ENCODE data around the gene TUBG2.
"Not testable (repeated sequence)": the region's sequence is repeated elsewhere in the genome, so short reads cannot be mapped to it uniquely, and the experiment has no call there.

Gene TUBG2

GRCh38 chr17:42659079-42659931 is at the start of gene TUBG2:
Gene TUBG2, plus strand, starts transcription at chr17:42659284. Its CDS starts 220 bp downstream, at chr17:42659504.
- Histone ChIP-seq H3K4me1 (ENCODE audit: insufficient read depth, low read length, poor library complexity, severe bottlenecking) (peaks cover 13% of the 10 kb centered on the region), H2AFZ (ENCODE audit: low read length) (peak within 1 kb of the TSS; percentile 95)

DNA sequence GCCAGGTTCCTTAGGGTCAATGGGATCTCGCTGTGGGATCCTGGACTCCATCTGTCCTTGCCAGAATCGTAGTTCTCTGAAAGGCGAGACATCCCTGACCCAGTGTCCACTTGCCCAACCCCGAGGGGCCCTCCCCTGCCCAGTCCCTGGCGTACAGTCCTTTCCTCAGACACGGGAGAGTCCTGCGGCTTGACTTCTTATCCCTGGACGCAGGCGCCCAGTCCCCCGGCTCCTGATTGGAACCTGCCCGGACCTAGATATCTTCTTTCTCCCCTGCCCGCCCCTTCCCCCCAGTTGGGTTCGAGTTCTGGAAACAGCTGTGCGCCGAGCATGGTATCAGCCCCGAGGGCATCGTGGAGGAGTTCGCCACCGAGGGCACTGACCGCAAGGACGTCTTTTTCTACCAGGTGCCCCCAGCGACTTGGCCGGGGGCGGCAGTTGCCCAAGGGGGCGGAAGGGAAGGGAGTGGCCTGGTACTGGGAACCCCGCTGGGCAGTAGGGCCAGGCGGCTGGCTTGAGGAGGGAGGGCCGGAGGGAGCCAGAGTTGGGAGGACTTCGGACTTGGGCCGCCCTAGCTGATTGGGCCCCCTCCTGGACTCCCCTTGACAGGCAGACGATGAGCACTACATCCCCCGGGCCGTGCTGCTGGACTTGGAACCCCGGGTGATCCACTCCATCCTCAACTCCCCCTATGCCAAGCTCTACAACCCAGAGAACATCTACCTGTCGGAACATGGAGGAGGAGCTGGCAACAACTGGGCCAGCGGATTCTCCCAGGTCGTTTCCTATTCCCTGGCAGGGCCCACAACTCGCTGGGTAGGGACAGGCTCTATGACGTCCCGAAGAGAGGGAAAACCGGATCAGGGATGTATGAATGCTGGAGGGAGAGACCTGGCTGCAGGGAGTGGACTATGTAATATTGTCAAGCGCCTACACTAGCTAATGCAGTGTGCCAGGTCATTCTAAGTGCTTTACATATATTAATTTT is 49.0 kb upstream of the TUBG2 start:
- Histone ChIP-seq H3K4me3 (ENCODE audit: low read length, poor library complexity, severe bottlenecking) (peak overlapping the region; percentile 90), H3K9ac (ENCODE audit: low read depth, low read length, poor library complexity, severe bottlenecking) (peak overlapping the region; percentile 86), H2AFZ (ENCODE audit: low read length) (peak overlapping the region; percentile 56), H3K36me3 (ENCODE audit: insufficient read depth, low read length) (peaks cover 26% of the 10 kb centered on the region; the same call in 1 of the 2 replicates), H4K20me1 (ENCODE audit: insufficient read depth, low read length, poor library complexity, severe bottlenecking) (peaks cover 14% of the 10 kb centered on the region), H3K4me1 (ENCODE audit: insufficient read depth, low read length, poor library complexity, severe bottlenecking) (peaks cover 15% of the 10 kb centered on the region), H3K4me2 (ENCODE audit: low read depth, low read length, poor library complexity, severe bottlenecking) (peak overlapping the region; percentile 74), H3K79me2 (ENCODE audit: insufficient read depth, low read length) (peaks cover 62% of the 10 kb centered on the region)
- H3K9me2 ChIP-seq (replicated peaks; ENCODE audit: low read depth, low read length); H3K9me3 ChIP-seq (ENCODE audit: insufficient read depth, low read depth, low read length); H3K27me3 ChIP-seq (ENCODE audit: insufficient read depth, low read length, poor library complexity, severe bottlenecking); H3F3A ChIP-seq (ENCODE audit: low read depth): not testable (repeated sequence)

More at GRCh38 chr17:42659079-42659931, at the start of gene TUBG2:
- Histone ChIP-seq H3K9me3 (ENCODE audit: insufficient read depth, low read depth, low read length) (no peaks in the 10 kb centered on the region), H3K79me2 (ENCODE audit: insufficient read depth, low read length) (peaks cover 3% of the 10 kb centered on the region; the same call in 1 of the 2 replicates), H3F3A (ENCODE audit: low read depth) (no peaks in the 10 kb centered on the region), H3K9ac (ENCODE audit: low read depth, low read length, poor library complexity, severe bottlenecking) (peak within 1 kb of the TSS; percentile 73), H3K27me3 (ENCODE audit: insufficient read depth, low read length, poor library complexity, severe bottlenecking) (no peaks in the 10 kb centered on the region), H3K36me3 (ENCODE audit: insufficient read depth, low read length) (no peaks in the 10 kb centered on the region), H3K9me2 (replicated peaks; ENCODE audit: low read depth, low read length) (no peaks in the 10 kb centered on the region), H3K4me2 (ENCODE audit: low read depth, low read length, poor library complexity, severe bottlenecking) (peak within 1 kb of the TSS; percentile 68), H3K4me3 (ENCODE audit: low read length, poor library complexity, severe bottlenecking) (peak within 1 kb of the TSS; percentile 75), H4K20me1 (ENCODE audit: insufficient read depth, low read length, poor library complexity, severe bottlenecking) (no peaks in the 10 kb centered on the region)
- no peak for TF ChIP-seq EZH2phosphoT487 (IDR thresholded peaks at IDR 0.05; ENCODE audit: borderline replicate concordance)
- TF ChIP-seq, protein P1, sequence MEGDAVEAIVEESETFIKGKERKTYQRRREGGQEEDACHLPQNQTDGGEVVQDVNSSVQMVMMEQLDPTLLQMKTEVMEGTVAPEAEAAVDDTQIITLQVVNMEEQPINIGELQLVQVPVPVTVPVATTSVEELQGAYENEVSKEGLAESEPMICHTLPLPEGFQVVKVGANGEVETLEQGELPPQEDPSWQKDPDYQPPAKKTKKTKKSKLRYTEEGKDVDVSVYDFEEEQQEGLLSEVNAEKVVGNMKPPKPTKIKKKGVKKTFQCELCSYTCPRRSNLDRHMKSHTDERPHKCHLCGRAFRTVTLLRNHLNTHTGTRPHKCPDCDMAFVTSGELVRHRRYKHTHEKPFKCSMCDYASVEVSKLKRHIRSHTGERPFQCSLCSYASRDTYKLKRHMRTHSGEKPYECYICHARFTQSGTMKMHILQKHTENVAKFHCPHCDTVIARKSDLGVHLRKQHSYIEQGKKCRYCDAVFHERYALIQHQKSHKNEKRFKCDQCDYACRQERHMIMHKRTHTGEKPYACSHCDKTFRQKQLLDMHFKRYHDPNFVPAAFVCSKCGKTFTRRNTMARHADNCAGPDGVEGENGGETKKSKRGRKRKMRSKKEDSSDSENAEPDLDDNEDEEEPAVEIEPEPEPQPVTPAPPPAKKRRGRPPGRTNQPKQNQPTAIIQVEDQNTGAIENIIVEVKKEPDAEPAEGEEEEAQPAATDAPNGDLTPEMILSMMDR (conservative IDR thresholded peaks at IDR 0.05; ENCODE audit: low read length) = no peak

GRCh38 chr17:42612013-42612412 is 47.1 kb upstream of the TUBG2 start:
- H3K4me3 ChIP-seq (ENCODE audit: low read length, poor library complexity, severe bottlenecking) = no peak overlapping the region
- no peaks in the 10 kb centered on the region for H3K9me3 ChIP-seq (ENCODE audit: insufficient read depth, low read depth, low read length)
- H3K9ac ChIP-seq (ENCODE audit: low read depth, low read length, poor library complexity, severe bottlenecking) = no peak overlapping the region
- peaks cover 10% of the 10 kb centered on the region for H4K20me1 ChIP-seq (ENCODE audit: insufficient read depth, low read length, poor library complexity, severe bottlenecking)
- H3K27me3 ChIP-seq (ENCODE audit: insufficient read depth, low read length, poor library complexity, severe bottlenecking) = no peaks in the 10 kb centered on the region
- H3K79me2 ChIP-seq (ENCODE audit: insufficient read depth, low read length) = peaks cover 43% of the 10 kb centered on the region
- no peak for TF ChIP-seq EZH2phosphoT487 (IDR thresholded peaks at IDR 0.05; ENCODE audit: borderline replicate concordance)
- TF ChIP-seq, protein P1 (conservative IDR thresholded peaks at IDR 0.05; ENCODE audit: low read length) = no peak
- H3K36me3 ChIP-seq (ENCODE audit: insufficient read depth, low read length) = peaks cover 31% of the 10 kb centered on the region; the same call in 1 of the 2 replicates
- H2AFZ ChIP-seq (ENCODE audit: low read length) = no peak overlapping the region
- H3F3A ChIP-seq (ENCODE audit: low read depth) = no peaks in the 10 kb centered on the region
- peaks cover 10% of the 10 kb centered on the region for H3K4me1 ChIP-seq (ENCODE audit: insufficient read depth, low read length, poor library complexity, severe bottlenecking)
- H3K9me2 ChIP-seq (replicated peaks; ENCODE audit: low read depth, low read length) = no peaks in the 10 kb centered on the region
- no peak overlapping the region for H3K4me2 ChIP-seq (ENCODE audit: low read depth, low read length, poor library complexity, severe bottlenecking)

Data from Loucy (cell line).